ENCODE results near the gene TMC5. TPM values are rescaled to one million over a fixed set of nuclear protein-coding genes. Genes with fewer than 3 reads are reported as not detected.
A peak's percentile ranks its signal among the peaks of the same experiment; 100 is the strongest.

TMC5 gene
- total and polyA plus RNA-seq, 5 donors from 2014 or later = not detected

GRCh38 chr16:19485611-19486010 is 67.9 kb downstream of the TMC5 start:
- DNase-seq (no peak), ATAC-seq (ENCODE audit: low read depth in 2 of 2) (no peak)
- Histone ChIP-seq H3K27ac (ENCODE audit: insufficient read depth, low read length, poor library complexity, severe bottlenecking) (no peak overlapping the region), H3K9me3 (ENCODE audit: control insufficient read depth in 2 of 2, low read length in 2 of 2) (no peaks in the 10 kb centered on the region), H3K27me3 (ENCODE audit: control insufficient read depth, insufficient read depth, low read length) (no peaks in the 10 kb centered on the region), H3K4me3 (ENCODE audit: low read depth, low read length) (no peak overlapping the region), H3K36me3 (ENCODE audit: control insufficient read depth, insufficient read depth, low read length) (no peaks in the 10 kb centered on the region), H3K4me1 (ENCODE audit: control insufficient read depth, insufficient read depth, low read length, poor library complexity, severe bottlenecking) (no peaks in the 10 kb centered on the region)
- no peaks in the 10 kb centered on the region for H3K4me1 Mint-ChIP-seq
- no peak overlapping the region for H3K4me3 Mint-ChIP-seq
- H3K27me3 Mint-ChIP-seq = no peaks in the 10 kb centered on the region
- no peaks in the 10 kb centered on the region for H3K36me3 Mint-ChIP-seq
- peaks cover 0 to 4% (median 0%) of the 10 kb centered on the region in 7 donors for H3K9me3 Mint-ChIP-seq
- no peak overlapping the region for H3K27ac Mint-ChIP-seq

- H3K27ac ChIP-seq (ENCODE audit: insufficient read depth, low read length, poor library complexity, severe bottlenecking) = no peak overlapping the region
- H3K9me3 ChIP-seq (ENCODE audit: control insufficient read depth in 2 of 2, low read length in 2 of 2) = no peaks in the 10 kb centered on the region
- Mint-ChIP-seq H3K27me3 (no peaks in the 10 kb centered on the region), H3K27ac (peak overlapping the region in 1 of 3 donors; percentile 80), H3K36me3 (no peaks in the 10 kb centered on the region), H3K9me3 (peaks cover 0 to 4% (median 0%) of the 10 kb centered on the region in 7 donors), H3K4me3 (no peak overlapping the region), H3K4me1 (no peaks in the 10 kb centered on the region)
- H3K27me3 ChIP-seq (ENCODE audit: control insufficient read depth, insufficient read depth, low read length) = no peaks in the 10 kb centered on the region
- H3K4me1 ChIP-seq (ENCODE audit: control insufficient read depth, insufficient read depth, low read length, poor library complexity, severe bottlenecking) = no peaks in the 10 kb centered on the region
- no peaks in the 10 kb centered on the region for H3K36me3 ChIP-seq (ENCODE audit: control insufficient read depth, insufficient read depth, low read length)
- ATAC-seq (ENCODE audit: low read depth in 2 of 2) (no peak), DNase-seq (no peak)
- H3K4me3 ChIP-seq (ENCODE audit: low read depth, low read length) = no peak overlapping the region
Observed at GRCh38 chr16:19486051-19486450, 68.4 kb downstream of the TMC5 start.

GRCh38 chr16:19486750-19487325 is 69.2 kb downstream of the TMC5 start:
- DNase-seq (no peak), ATAC-seq (ENCODE audit: low read depth in 2 of 2) (no peak)
- Mint-ChIP-seq H3K27me3 (no peaks in the 10 kb centered on the region), H3K36me3 (peaks cover under 1% of the 10 kb centered on the region), H3K4me1 (no peaks in the 10 kb centered on the region), H3K4me3 (no peak overlapping the region), H3K27ac (peak overlapping the region in 1 of 3 donors; percentile 91), H3K9me3 (peaks cover 0 to 4% (median 0%) of the 10 kb centered on the region in 7 donors)
- no peak overlapping the region for H3K27ac ChIP-seq (ENCODE audit: insufficient read depth, low read length, poor library complexity, severe bottlenecking)
- no peaks in the 10 kb centered on the region for H3K9me3 ChIP-seq (ENCODE audit: control insufficient read depth in 2 of 2, low read length in 2 of 2)
- H3K4me3 ChIP-seq (ENCODE audit: low read depth, low read length) = no peak overlapping the region
- no peaks in the 10 kb centered on the region for H3K4me1 ChIP-seq (ENCODE audit: control insufficient read depth, insufficient read depth, low read length, poor library complexity, severe bottlenecking)
- H3K36me3 ChIP-seq (ENCODE audit: control insufficient read depth, insufficient read depth, low read length) = no peaks in the 10 kb centered on the region
- H3K27me3 ChIP-seq (ENCODE audit: control insufficient read depth, insufficient read depth, low read length) = no peaks in the 10 kb centered on the region

GRCh38 chr16:19488213-19488640 is 70.5 kb downstream of the TMC5 start:
- no peaks in the 10 kb centered on the region for H3K9me3 ChIP-seq (ENCODE audit: control insufficient read depth in 2 of 2, low read length in 2 of 2)
- no peaks in the 10 kb centered on the region for H3K36me3 ChIP-seq (ENCODE audit: control insufficient read depth, insufficient read depth, low read length)
- H3K4me1 ChIP-seq (ENCODE audit: control insufficient read depth, insufficient read depth, low read length, poor library complexity, severe bottlenecking) = no peaks in the 10 kb centered on the region
- ATAC-seq (ENCODE audit: low read depth in 2 of 2) (no peak), DNase-seq (no peak)
- no peaks in the 10 kb centered on the region for H3K27me3 ChIP-seq (ENCODE audit: control insufficient read depth, insufficient read depth, low read length)
- Mint-ChIP-seq H3K4me1 (no peaks in the 10 kb centered on the region), H3K9me3 (peaks cover 0 to 4% (median 0%) of the 10 kb centered on the region in 7 donors), H3K36me3 (peaks cover 4% of the 10 kb centered on the region), H3K27ac (peak overlapping the region in 1 of 3 donors; percentile 11), H3K27me3 (no peaks in the 10 kb centered on the region), H3K4me3 (no peak overlapping the region)
- no peak overlapping the region for H3K4me3 ChIP-seq (ENCODE audit: low read depth, low read length)
- no peak overlapping the region for H3K27ac ChIP-seq (ENCODE audit: insufficient read depth, low read length, poor library complexity, severe bottlenecking)

GRCh38 chr16:19490619-19491018 is 72.9 kb downstream of the TMC5 start:
- Histone ChIP-seq H3K27ac (ENCODE audit: insufficient read depth, low read length, poor library complexity, severe bottlenecking) (no peak overlapping the region), H3K4me3 (ENCODE audit: low read depth, low read length) (no peak overlapping the region), H3K9me3 (ENCODE audit: control insufficient read depth in 2 of 2, low read length in 2 of 2) (no peaks in the 10 kb centered on the region), H3K27me3 (ENCODE audit: control insufficient read depth, insufficient read depth, low read length) (no peaks in the 10 kb centered on the region), H3K4me1 (ENCODE audit: control insufficient read depth, insufficient read depth, low read length, poor library complexity, severe bottlenecking) (peaks cover 3% of the 10 kb centered on the region), H3K36me3 (ENCODE audit: control insufficient read depth, insufficient read depth, low read length) (no peaks in the 10 kb centered on the region)
- Mint-ChIP-seq H3K4me3 (no peak overlapping the region), H3K27me3 (peaks cover 4% of the 10 kb centered on the region), H3K4me1 (peaks cover 0 to 9% (median 2%) of the 10 kb centered on the region in 4 donors), H3K27ac (no peak overlapping the region), H3K9me3 (peaks cover 0 to 4% (median 0%) of the 10 kb centered on the region in 7 donors), H3K36me3 (peaks cover 4% of the 10 kb centered on the region)
- no peak for ATAC-seq (ENCODE audit: low read depth in 2 of 2)
- no peak for DNase-seq

- H3K4me1 Mint-ChIP-seq = peaks cover 0 to 9% (median 6%) of the 10 kb centered on the region in 4 donors
- H3K27me3 Mint-ChIP-seq = peaks cover 4% of the 10 kb centered on the region
- no peak overlapping the region for H3K4me3 ChIP-seq (ENCODE audit: low read depth, low read length)
- no peaks in the 10 kb centered on the region for H3K9me3 ChIP-seq (ENCODE audit: control insufficient read depth in 2 of 2, low read length in 2 of 2)
- no peak for ATAC-seq (ENCODE audit: low read depth in 2 of 2)
- peaks cover 20% of the 10 kb centered on the region for H3K36me3 ChIP-seq (ENCODE audit: control insufficient read depth, insufficient read depth, low read length)
- H3K9me3 Mint-ChIP-seq = no peaks in the 10 kb centered on the region
- no peak for DNase-seq
- H3K4me1 ChIP-seq (ENCODE audit: control insufficient read depth, insufficient read depth, low read length, poor library complexity, severe bottlenecking) = peaks cover 3% of the 10 kb centered on the region
- H3K27me3 ChIP-seq (ENCODE audit: control insufficient read depth, insufficient read depth, low read length) = no peaks in the 10 kb centered on the region
- H3K27ac ChIP-seq (ENCODE audit: insufficient read depth, low read length, poor library complexity, severe bottlenecking) = no peak overlapping the region
- H3K36me3 Mint-ChIP-seq = peaks cover 21% of the 10 kb centered on the region
- no peak overlapping the region for H3K4me3 Mint-ChIP-seq
- peak overlapping the region in 1 of 3 donors; percentile 17 for H3K27ac Mint-ChIP-seq
Observed at GRCh38 chr16:19497176-19497575, 79.5 kb downstream of the TMC5 start.

- DNase-seq (no peak), ATAC-seq (ENCODE audit: low read depth in 2 of 2) (no peak)
- Mint-ChIP-seq H3K4me1 (peaks cover 0 to 7% (median 1%) of the 10 kb centered on the region in 4 donors), H3K36me3 (peaks cover 27% of the 10 kb centered on the region), H3K27ac (peak overlapping the region in 1 of 3 donors; percentile 47), H3K4me3 (no peak overlapping the region), H3K27me3 (peaks cover 1% of the 10 kb centered on the region), H3K9me3 (no peaks in the 10 kb centered on the region)
- no peaks in the 10 kb centered on the region for H3K9me3 ChIP-seq (ENCODE audit: control insufficient read depth in 2 of 2, low read length in 2 of 2)
- no peak overlapping the region for H3K4me3 ChIP-seq (ENCODE audit: low read depth, low read length)
- no peaks in the 10 kb centered on the region for H3K27me3 ChIP-seq (ENCODE audit: control insufficient read depth, insufficient read depth, low read length)
- H3K27ac ChIP-seq (ENCODE audit: insufficient read depth, low read length, poor library complexity, severe bottlenecking) = no peak overlapping the region
- peaks cover 38% of the 10 kb centered on the region for H3K36me3 ChIP-seq (ENCODE audit: control insufficient read depth, insufficient read depth, low read length)
- H3K4me1 ChIP-seq (ENCODE audit: control insufficient read depth, insufficient read depth, low read length, poor library complexity, severe bottlenecking) = no peaks in the 10 kb centered on the region
Observed at GRCh38 chr16:19499006-19499405, 81.3 kb downstream of the TMC5 start.

GRCh38 chr16:19499481-19499880 is 81.8 kb downstream of the TMC5 start:
- no peaks in the 10 kb centered on the region for H3K27me3 ChIP-seq (ENCODE audit: control insufficient read depth, insufficient read depth, low read length)
- peaks cover 43% of the 10 kb centered on the region for H3K36me3 ChIP-seq (ENCODE audit: control insufficient read depth, insufficient read depth, low read length)
- no peaks in the 10 kb centered on the region for H3K27me3 Mint-ChIP-seq
- no peak overlapping the region for H3K4me3 ChIP-seq (ENCODE audit: low read depth, low read length)
- peaks cover 0 to 7% (median under 1%) of the 10 kb centered on the region in 4 donors for H3K4me1 Mint-ChIP-seq
- peaks cover 27% of the 10 kb centered on the region for H3K36me3 Mint-ChIP-seq
- H3K9me3 ChIP-seq (ENCODE audit: control insufficient read depth in 2 of 2, low read length in 2 of 2) = no peaks in the 10 kb centered on the region
- DNase-seq = no peak
- no peaks in the 10 kb centered on the region for H3K4me1 ChIP-seq (ENCODE audit: control insufficient read depth, insufficient read depth, low read length, poor library complexity, severe bottlenecking)
- no peak overlapping the region for H3K27ac ChIP-seq (ENCODE audit: insufficient read depth, low read length, poor library complexity, severe bottlenecking)
- H3K27ac Mint-ChIP-seq = peak overlapping the region in 2 of 3 donors; percentile 10 to 47
- no peaks in the 10 kb centered on the region for H3K9me3 Mint-ChIP-seq
- ATAC-seq (ENCODE audit: low read depth in 2 of 2) = no peak
- no peak overlapping the region for H3K4me3 Mint-ChIP-seq

Data from CD4-positive, CD25-positive, alpha-beta regulatory T cell (primary cell).